Fibroblast of lung (primary cell): ENCODE results near the gene STAB2. TPM values are rescaled to one million over a fixed set of nuclear protein-coding genes. Genes with fewer than 3 reads are reported as not detected.

Experiments used
- DNase-seq, 2 donors: peaks; one replicate each; pipeline versions ENCODE4 v3.0.0 to v3.0.0-alpha.2; 2010; ENCODE audit warnings: low read depth in 2 of 2
- H2AFZ ChIP-seq: 2 replicates; pipeline ENCODE4 v1.5.1; 2012; ENCODE audit warnings: low read length, control low read depth, inconsistent platforms
- H3K27ac ChIP-seq: 2 replicates; pipeline ENCODE4 v1.5.1; 2011; ENCODE audit warnings: low read length, control low read depth; ENCODE audit not compliant: insufficient read depth
- H3K27me3 ChIP-seq: 2 replicates; pipeline ENCODE4 v1.5.1; 2011; ENCODE audit warnings: mild to moderate bottlenecking, low read length; ENCODE audit not compliant: control insufficient read depth, insufficient read depth
- H3K36me3 ChIP-seq: 2 replicates; pipeline ENCODE4 v1.5.1; 2011; ENCODE audit warnings: low read length; ENCODE audit not compliant: control insufficient read depth, insufficient read depth
- H3K4me1 ChIP-seq: 2 replicates; pipeline ENCODE4 v1.5.1; 2011; ENCODE audit warnings: low read length; ENCODE audit not compliant: control insufficient read depth, insufficient read depth; ENCODE audit errors: extremely low read depth
- H3K4me2 ChIP-seq: 2 replicates; pipeline ENCODE4 v1.5.1; 2011; ENCODE audit warnings: low read length, control low read depth; ENCODE audit not compliant: insufficient read depth; ENCODE audit errors: extremely low read depth
- H3K4me3 ChIP-seq, 4 experiments: fragments of 200-600 bp in 1 of 4; sonication (generic) in 1 of 4; replicated peaks in 1 of 4; 2 replicates each; pipeline ENCODE4 v1.5.1; 2011 to 2016; ENCODE audit warnings: low read length in 4 of 4, low read depth in 3 of 4, mild to moderate bottlenecking in 3 of 4, control low read depth in 2 of 4, inconsistent platforms in 1 of 4, mixed read lengths in 1 of 4; ENCODE audit not compliant: insufficient read depth in 1 of 4; ENCODE audit errors: control extremely low read depth in 1 of 4
- H3K79me2 ChIP-seq: 2 replicates; pipeline ENCODE4 v1.5.1; 2012; ENCODE audit warnings: mild to moderate bottlenecking, low read length, inconsistent platforms; ENCODE audit not compliant: control insufficient read depth, insufficient read depth
- H3K9ac ChIP-seq: 2 replicates; pipeline ENCODE4 v1.5.1; 2011; ENCODE audit warnings: mild to moderate bottlenecking, low read length, control low read depth; ENCODE audit not compliant: insufficient read depth
- H3K9me3 ChIP-seq: 2 replicates; pipeline ENCODE4 v1.5.1; 2012; ENCODE audit warnings: low read depth, low read length; ENCODE audit not compliant: control insufficient read depth, insufficient read depth
- H4K20me1 ChIP-seq: 2 replicates; pipeline ENCODE4 v1.5.1; 2011; ENCODE audit warnings: low read length; ENCODE audit not compliant: control insufficient read depth, insufficient read depth; ENCODE audit errors: extremely low read depth
- EZH2 ChIP-seq: IDR thresholded peaks from 2 replicates; pipeline ENCODE4 v1.5.1; 2012; ENCODE audit warnings: low read length, control low read depth, mild to moderate bottlenecking; ENCODE audit errors: missing control alignments
- polyA plus RNA-seq, 2 donors: library from polyadenylated mRNA; depleted of rRNA in 1 of 2; stranded (reverse) in 1 of 2; unstranded in 1 of 2; fragments of >200 nt; gene quantifications; 2 replicates each; pipeline ENCODE4 v1.2.1, GENCODE V29; 2011 to 2012; ENCODE audit warnings: missing spikeins in 1 of 2
- total RNA-seq: library from RNA; depleted of rRNA; stranded (reverse); fragments of >200 nt; gene quantifications from 2 replicates; pipeline ENCODE4 v1.2.1, GENCODE V29; 2014
- TF ChIP-seq, protein P1 (sequence below), 2 donors: IDR thresholded peaks in 1 of 2; conservative IDR thresholded peaks in 1 of 2; 1 replicate in 1 of 2; 2 replicates in 1 of 2; pipeline ENCODE4 v1.5.1; 2011 to 2012; ENCODE audit warnings: low read length in 2 of 2, control low read depth in 1 of 2, inconsistent platforms in 1 of 2, low read depth in 1 of 2, mild to moderate bottlenecking in 1 of 2

The STAB2 gene
- total and polyA plus RNA-seq, 2 donors (not counting 1 experiment from before 2014, with no cell fraction given), result not detected

DNA sequence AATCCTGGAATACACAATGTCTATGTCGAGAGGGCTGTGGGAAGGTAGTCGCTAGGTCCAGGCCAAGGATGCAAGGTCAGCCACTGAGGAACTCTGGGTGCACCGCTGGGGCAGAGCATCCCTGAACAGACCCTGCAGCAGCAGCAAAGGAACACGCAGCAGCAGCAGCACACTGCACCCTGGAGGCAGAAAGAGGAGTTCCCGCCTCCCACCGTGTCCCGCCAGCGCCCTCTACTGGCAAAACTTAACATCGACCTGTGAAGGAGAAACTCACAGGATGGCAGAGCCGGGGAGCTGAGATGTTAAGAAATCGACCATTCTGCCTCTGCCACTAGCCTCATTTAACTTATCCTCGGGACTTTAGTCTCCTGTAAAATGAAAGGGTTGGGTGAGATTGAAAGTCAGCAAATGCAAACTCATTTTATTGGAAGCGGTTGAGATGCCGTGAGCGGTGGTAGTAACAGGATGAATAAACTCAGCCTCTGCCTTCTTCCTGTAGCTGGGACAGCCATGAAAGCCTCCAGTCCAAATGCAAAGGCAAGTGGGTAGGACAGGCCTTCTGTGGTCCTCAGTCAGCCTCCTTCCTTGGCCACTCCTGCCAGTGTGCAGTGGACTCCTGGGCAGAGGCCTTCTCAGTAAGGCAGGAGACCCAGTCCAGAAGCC lies 45.6 kb downstream of the STAB2 start:
- Histone ChIP-seq H3K36me3 (no peaks in the 10 kb centered on the region), H3K27me3 (no peaks in the 10 kb centered on the region), H3K27ac (no peak overlapping the region), H2AFZ (no peak overlapping the region), H4K20me1 (no peaks in the 10 kb centered on the region), H3K9ac (no peak overlapping the region), H3K4me1 (no peaks in the 10 kb centered on the region), H3K4me2 (no peak overlapping the region), H3K79me2 (no peaks in the 10 kb centered on the region), H3K4me3 (no peak overlapping the region), H3K9me3 (no peaks in the 10 kb centered on the region)
- no peak for TF ChIP-seq EZH2
- TF ChIP-seq, protein P1, sequence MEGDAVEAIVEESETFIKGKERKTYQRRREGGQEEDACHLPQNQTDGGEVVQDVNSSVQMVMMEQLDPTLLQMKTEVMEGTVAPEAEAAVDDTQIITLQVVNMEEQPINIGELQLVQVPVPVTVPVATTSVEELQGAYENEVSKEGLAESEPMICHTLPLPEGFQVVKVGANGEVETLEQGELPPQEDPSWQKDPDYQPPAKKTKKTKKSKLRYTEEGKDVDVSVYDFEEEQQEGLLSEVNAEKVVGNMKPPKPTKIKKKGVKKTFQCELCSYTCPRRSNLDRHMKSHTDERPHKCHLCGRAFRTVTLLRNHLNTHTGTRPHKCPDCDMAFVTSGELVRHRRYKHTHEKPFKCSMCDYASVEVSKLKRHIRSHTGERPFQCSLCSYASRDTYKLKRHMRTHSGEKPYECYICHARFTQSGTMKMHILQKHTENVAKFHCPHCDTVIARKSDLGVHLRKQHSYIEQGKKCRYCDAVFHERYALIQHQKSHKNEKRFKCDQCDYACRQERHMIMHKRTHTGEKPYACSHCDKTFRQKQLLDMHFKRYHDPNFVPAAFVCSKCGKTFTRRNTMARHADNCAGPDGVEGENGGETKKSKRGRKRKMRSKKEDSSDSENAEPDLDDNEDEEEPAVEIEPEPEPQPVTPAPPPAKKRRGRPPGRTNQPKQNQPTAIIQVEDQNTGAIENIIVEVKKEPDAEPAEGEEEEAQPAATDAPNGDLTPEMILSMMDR (conservative IDR thresholded peaks at IDR 0.05 in 1 of 2, IDR thresholded peaks at IDR 0.05 in 1 of 2; ENCODE audit: low read depth in 1 of 2, low read length in 2 of 2), result peak; percentile 67 to 82
- peak in 1 of 2 donors; percentile 36 for DNase-seq

DNA sequence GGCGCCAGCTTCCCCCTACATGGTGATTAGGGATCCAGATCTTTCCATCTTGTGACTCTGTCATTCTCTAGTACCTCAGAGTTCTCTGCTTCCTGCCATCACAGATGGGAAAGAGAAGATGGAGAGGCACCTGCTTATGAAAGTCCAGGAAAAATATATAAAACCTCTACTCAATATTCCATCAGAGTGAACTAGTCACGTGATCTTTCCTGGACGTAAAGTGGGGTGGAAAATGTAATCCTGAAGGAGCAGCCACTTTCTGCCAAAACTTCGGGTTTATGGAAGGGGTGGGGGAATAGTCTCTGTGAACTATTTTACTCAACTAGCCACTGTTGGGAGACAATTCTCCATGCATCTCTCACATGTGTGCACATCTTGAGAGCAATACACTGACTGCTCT lies 47.7 kb downstream of the STAB2 start:
- Histone ChIP-seq H3K4me2 (no peak overlapping the region), H3K9ac (no peak overlapping the region), H3K27me3 (no peaks in the 10 kb centered on the region), H4K20me1 (no peaks in the 10 kb centered on the region), H3K4me3 (no peak overlapping the region), H2AFZ (no peak overlapping the region), H3K36me3 (no peaks in the 10 kb centered on the region), H3K27ac (no peak overlapping the region), H3K4me1 (no peaks in the 10 kb centered on the region), H3K9me3 (no peaks in the 10 kb centered on the region), H3K79me2 (no peaks in the 10 kb centered on the region)
- no peak for DNase-seq
- no peak for TF ChIP-seq EZH2
- TF ChIP-seq, protein P1 (conservative IDR thresholded peaks at IDR 0.05 in 1 of 2, IDR thresholded peaks at IDR 0.05 in 1 of 2; ENCODE audit: low read depth in 1 of 2, low read length in 2 of 2), result no peak

DNA sequence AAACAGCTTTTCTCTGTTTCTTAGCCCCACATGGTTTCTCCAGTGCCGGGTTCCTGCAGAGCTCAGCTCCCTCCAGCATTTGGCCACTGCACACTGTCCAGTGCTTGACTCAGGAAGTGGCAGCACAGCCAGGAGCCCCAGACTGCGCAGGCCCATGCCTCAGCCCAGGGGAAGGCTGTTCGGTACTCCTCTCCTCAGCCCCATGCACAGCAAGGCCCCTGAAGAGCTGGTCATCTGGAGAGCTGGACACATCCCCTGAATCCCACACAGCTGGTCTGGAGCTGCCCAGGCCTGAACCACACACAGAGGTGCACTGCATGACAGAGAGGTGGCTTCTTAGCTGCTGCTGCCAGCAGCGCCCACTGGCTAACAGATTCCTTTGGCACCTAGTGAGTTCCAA lies 48.3 kb downstream of the STAB2 start:
- H3K4me1 ChIP-seq, result no peaks in the 10 kb centered on the region
- H4K20me1 ChIP-seq, result no peaks in the 10 kb centered on the region
- no peak overlapping the region for H3K27ac ChIP-seq
- H3K27me3 ChIP-seq, result no peaks in the 10 kb centered on the region
- no peaks in the 10 kb centered on the region for H3K36me3 ChIP-seq
- DNase-seq, result no peak
- H2AFZ ChIP-seq, result no peak overlapping the region
- H3K9ac ChIP-seq, result no peak overlapping the region
- H3K4me3 ChIP-seq, result no peak overlapping the region
- H3K4me2 ChIP-seq, result no peak overlapping the region
- TF ChIP-seq EZH2, result no peak
- TF ChIP-seq, protein P1 (conservative IDR thresholded peaks at IDR 0.05 in 1 of 2, IDR thresholded peaks at IDR 0.05 in 1 of 2; ENCODE audit: low read depth in 1 of 2, low read length in 2 of 2), result no peak
- no peaks in the 10 kb centered on the region for H3K9me3 ChIP-seq
- no peaks in the 10 kb centered on the region for H3K79me2 ChIP-seq
